Thyroid gland (tissue), 4 donors: ENCODE data around the gene LPP.

Source experiments
- CTCF ChIP-seq, 6 experiments: fragments of 200-600 bp in 3 of 6; fragments of 450-650 bp in 3 of 6; sonication (generic) in 3 of 6; IDR thresholded peaks; one replicate each; pipeline ENCODE4 v1.5.1; 2016 to 2019; ENCODE audit warnings: antibody characterized with exemption in 6 of 6, mild to moderate bottlenecking in 2 of 6, inconsistent platforms in 1 of 6, moderate library complexity in 1 of 6
- POLR2A ChIP-seq, 2 donors: fragments of 450-650 bp; IDR thresholded peaks; one replicate each; pipeline ENCODE4 v1.6.1; 2017; ENCODE audit warnings: antibody characterized with exemption in 2 of 2, mild to moderate bottlenecking in 2 of 2, moderate library complexity in 1 of 2

- TF ChIP-seq CTCF (IDR thresholded peaks at IDR 0.05): no peak
- TF ChIP-seq POLR2A (IDR thresholded peaks at IDR 0.05): no peak
These were observed 226.3 kb downstream of the LPP start for GRCh38 chr3:188380252-188380651.
